ENCODE data around the gene RAB1B.

- TF ChIP-seq CTCF (IDR thresholded peaks at IDR 0.05 in 2 of 3, conservative IDR thresholded peaks at IDR 0.05 in 1 of 3; ENCODE audit: borderline replicate concordance in 1 of 3, insufficient read depth in 1 of 3, low read depth in 2 of 3, low read length in 2 of 3) (no peak), POLR2A (IDR thresholded peaks at IDR 0.05; ENCODE audit: borderline replicate concordance, extremely low read depth, insufficient read depth, insufficient read length) (no peak), TCF7L2 (IDR thresholded peaks at IDR 0.05; ENCODE audit: borderline replicate concordance, extremely low read depth, insufficient read depth, insufficient read length) (no peak), ATF3 (IDR thresholded peaks at IDR 0.05) (no peak), SP1 (IDR thresholded peaks at IDR 0.05; ENCODE audit: low read depth) (no peak), REST (IDR thresholded peaks at IDR 0.05; ENCODE audit: low read depth) (no peak), POLR2AphosphoS5 (IDR thresholded peaks at IDR 0.05; ENCODE audit: low read depth, low read length) (no peak), EZH2 (IDR thresholded peaks at IDR 0.05) (no peak)
Observed at GRCh38 chr11:66279092-66279734, 10.8 kb downstream of the RAB1B start.
